Left forelimb (tissue), 1 donor: Measurements from ENCODE around the gene ZNF878.

Source experiments
- DNase-seq: peaks from one replicate; pipeline ENCODE4 v3.0.0-alpha.2; 2018; ENCODE audit warnings: low spot score

ZNF878 gene

GRCh38 chr19:12034620-12035019 is 18.1 kb downstream of the ZNF878 start:
- no peak for DNase-seq

GRCh38 chr19:12034198-12034597 is 18.6 kb downstream of the ZNF878 start:
- DNase-seq: no peak

GRCh38 chr19:12015753-12016116 is 37.0 kb downstream of the ZNF878 start:
- no peak for DNase-seq

- DNase-seq: no peak
Measured at GRCh38 chr19:12015015-12015752, 37.6 kb downstream of the ZNF878 start.

GRCh38 chr19:12000152-12000981 is 52.4 kb downstream of the ZNF878 start:
- no peak for DNase-seq

DNA sequence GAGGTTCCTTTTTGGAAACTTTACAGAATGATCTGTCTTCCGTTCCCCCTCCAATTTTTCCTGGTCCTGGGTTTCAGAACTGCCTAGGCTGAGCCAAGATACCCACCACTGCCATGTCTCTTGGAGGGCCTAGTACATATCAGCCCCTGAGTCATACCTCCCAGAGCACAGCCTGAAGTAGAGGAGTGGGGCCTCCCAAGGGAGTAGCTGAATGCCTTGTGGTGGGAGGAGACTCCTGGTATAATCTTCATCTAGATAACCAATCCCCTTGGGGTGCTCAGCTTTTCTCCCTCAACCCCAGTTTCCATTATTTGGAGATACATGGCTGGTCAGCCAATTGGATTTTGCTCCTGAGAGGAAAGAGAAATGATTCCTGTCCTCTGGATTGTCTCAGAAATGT is 57.6 kb downstream of the ZNF878 start:
- DNase-seq: no peak
